NCI-H1417 (cell line): ENCODE measurements around the gene SLIT1.
A peak's percentile ranks its signal among the peaks of the same experiment; 100 is the strongest.

Experiments
- DNase-seq, 3 experiments: peaks; one replicate each; lab custom pipeline; 2025; lab: John Stamatoyannopoulos, UW

The SLIT1 gene

GRCh38 chr10:96973809-96974747, 211.7 kb downstream of the SLIT1 start:
- DNase-seq, result no peak

- peak in 1 of 3 experiments; percentile 7 for DNase-seq
These were observed 213.5 kb downstream of the SLIT1 start for GRCh38 chr10:96972264-96972663.

- no peak for DNase-seq
These were observed 214.4 kb downstream of the SLIT1 start for GRCh38 chr10:96971324-96971723.

- DNase-seq, result no peak
These were observed 216.9 kb downstream of the SLIT1 start for GRCh38 chr10:96968682-96969423.

GRCh38 chr10:96967847-96968246, 217.9 kb downstream of the SLIT1 start:
- no peak for DNase-seq

GRCh38 chr10:96964131-96964530, 221.6 kb downstream of the SLIT1 start:
- no peak for DNase-seq

GRCh38 chr10:96960872-96961271, 224.9 kb downstream of the SLIT1 start:
- DNase-seq, result no peak

- no peak for DNase-seq
These were observed 226.0 kb downstream of the SLIT1 start for GRCh38 chr10:96959733-96960132.

GRCh38 chr10:96958071-96958470, 227.7 kb downstream of the SLIT1 start:
- DNase-seq, result no peak

GRCh38 chr10:96955794-96956193, 230.0 kb downstream of the SLIT1 start:
- peak in 1 of 3 experiments; percentile 3 for DNase-seq

- DNase-seq, result no peak
These were observed 233.8 kb downstream of the SLIT1 start for GRCh38 chr10:96951954-96952353.

GRCh38 chr10:96949039-96949683, 236.6 kb downstream of the SLIT1 start:
- DNase-seq, result no peak
